GM12878 (cell line): ENCODE results near the gene LDB2. TPM values are rescaled to one million over a fixed set of nuclear protein-coding genes. Genes with fewer than 3 reads are reported as not detected.
"Not testable (repeated sequence)": the region's sequence is repeated elsewhere in the genome, so short reads cannot be mapped to it uniquely, and the experiment has no call there.

Experiments
- ATAC-seq: fragments of 200-7000 bp; cut with Tn5 transposase; 3 replicates; pipeline ENCODE4 v1.9.1; 2020; ENCODE audit warnings: mild to moderate bottlenecking, moderate library complexity
- BruUV-seq: library from RNA; stranded (reverse); fragments of 400-500 nt; replicated peaks from 2 replicates; lab custom pipeline; 2021; lab: Mats Ljungman, UMichigan
- CTCF ChIA-PET: fragments of 300-600 bp; sonication (Branson Sonifier 250); formaldehyde crosslinking; extraction: SDS; loops from one replicate; lab custom pipeline; 2021; ENCODE audit warnings: inconsistent platforms; lab: Yijun Ruan, JAX
- POLR2A ChIA-PET: fragments of 350-600 bp; formaldehyde crosslinking; extraction: SDS; loops from one replicate; lab custom pipeline; 2021; ENCODE audit warnings: inconsistent platforms; lab: Charles Lee
- RAD21 ChIA-PET: fragments of 300-600 bp; sonication (Branson Sonifier 250); formaldehyde crosslinking; loops from one replicate; lab custom pipeline; 2023; ENCODE audit warnings: antibody characterized with exemption; ENCODE audit not compliant: unreplicated experiment; lab: Charles Lee
- SMC1A ChIA-PET: fragments of 300-600 bp; sonication (Branson Sonifier 250); formaldehyde crosslinking; loops from one replicate; lab custom pipeline; 2023; ENCODE audit not compliant: unreplicated experiment, uncharacterized antibody; lab: Charles Lee
- DNase-seq: peaks from one replicate; pipeline ENCODE4 v3.0.0-alpha.2; 2011; ENCODE audit warnings: low read depth, low spot score
- FAIRE-seq: peaks from 3 replicates; lab custom pipeline; 2011; peaks lifted over from hg19 to GRCh38; lab: Jason Lieb, UNC
- H2AFZ ChIP-seq: 2 replicates; pipeline ENCODE4 v1.6.0; 2011; ENCODE audit warnings: low read depth, low read length, control low read depth; ENCODE audit not compliant: control insufficient read depth
- H3K27ac ChIP-seq: 2 replicates; pipeline ENCODE4 v1.5.1; 2011; ENCODE audit warnings: control low read depth; ENCODE audit not compliant: control insufficient read depth, insufficient read depth
- H3K27me3 ChIP-seq, 2 experiments: replicated peaks in 1 of 2; 2 replicates each; pipeline versions ENCODE4 v1.6.0 to v1.6.1; 2011; ENCODE audit warnings: low read length in 1 of 2; ENCODE audit not compliant: control insufficient read depth in 2 of 2, insufficient read depth in 2 of 2
- H3K36me3 ChIP-seq, 2 experiments: 2 replicates each; pipeline ENCODE4 v1.5.1; 2011; ENCODE audit warnings: low read length in 1 of 2; ENCODE audit not compliant: control insufficient read depth in 2 of 2, insufficient read depth in 2 of 2
- H3K4me1 ChIP-seq: 2 replicates; pipeline ENCODE4 v1.6.1; 2011; ENCODE audit warnings: mild to moderate bottlenecking, low read length, moderate library complexity, mixed read lengths; ENCODE audit not compliant: control insufficient read depth, insufficient read depth
- H3K4me2 ChIP-seq: 2 replicates; pipeline ENCODE4 v1.6.0; 2011; ENCODE audit warnings: control low read depth; ENCODE audit not compliant: control insufficient read depth, insufficient read depth
- H3K4me3 ChIP-seq: fragments of 200-600 bp; sonication (generic); 2 replicates; pipeline ENCODE4 v1.5.1; 2016
- H3K79me2 ChIP-seq: 2 replicates; pipeline ENCODE4 v1.6.0; 2011; ENCODE audit warnings: low read length; ENCODE audit not compliant: control insufficient read depth, insufficient read depth
- H3K9ac ChIP-seq: 2 replicates; pipeline ENCODE4 v1.8.0; 2011; ENCODE audit warnings: low read length, control low read depth, mixed read lengths; ENCODE audit not compliant: control insufficient read depth, insufficient read depth
- H3K9me3 ChIP-seq: replicated peaks from 3 replicates; pipeline ENCODE4 v1.5.1; 2011; ENCODE audit warnings: mild to moderate bottlenecking, low read length; ENCODE audit not compliant: control insufficient read depth, insufficient read depth
- H4K20me1 ChIP-seq: 2 replicates; pipeline ENCODE4 v1.6.0; 2011; ENCODE audit not compliant: control insufficient read depth, insufficient read depth
- ATF7 ChIP-seq: fragments of 450-650 bp; IDR thresholded peaks from 2 replicates; pipeline ENCODE4 v1.6.1; 2016; ENCODE audit warnings: low read depth, mild to moderate bottlenecking
- CHD2 ChIP-seq: IDR thresholded peaks from 2 replicates; pipeline ENCODE4 v1.6.1; 2011; ENCODE audit warnings: low read depth, low read length, improper control_type of control experiment, borderline replicate concordance
- CREM ChIP-seq: IDR thresholded peaks from 2 replicates; pipeline ENCODE4 v1.6.1; 2014; ENCODE audit warnings: antibody characterized with exemption, low read depth
- HDAC2 ChIP-seq: fragments of 200-600 bp; sonication (generic); IDR thresholded peaks from 2 replicates; pipeline ENCODE4 v1.6.1; 2017
- KAT2A ChIP-seq: conservative IDR thresholded peaks from 2 replicates; pipeline ENCODE4 v1.6.1; 2011; ENCODE audit warnings: low read depth, low read length; ENCODE audit not compliant: control insufficient read depth
- MEF2A ChIP-seq: IDR thresholded peaks from 2 replicates; pipeline ENCODE4 v1.6.1; 2011; ENCODE audit warnings: low read depth, mild to moderate bottlenecking, low read length, moderate library complexity; ENCODE audit not compliant: insufficient read depth
- PML ChIP-seq: IDR thresholded peaks from 2 replicates; pipeline ENCODE4 v1.6.1; 2012; ENCODE audit warnings: low read length, inconsistent platforms
- POU2F2 ChIP-seq: IDR thresholded peaks from 3 replicates; pipeline ENCODE4 v1.6.1; 2011; ENCODE audit warnings: low read depth, mild to moderate bottlenecking, low read length, borderline replicate concordance
- ZNF622 ChIP-seq: fragments of 450-650 bp; IDR thresholded peaks from 2 replicates; pipeline ENCODE4 v1.6.1; 2017; ENCODE audit warnings: mild to moderate bottlenecking, inconsistent platforms
- WGBS: methylation state at CpG from one replicate; pipeline ENCODE4 v1.1.6; 2016; ENCODE audit warnings: low lambda C conversion rate; ENCODE audit not compliant: insufficient replicate concordance, insufficient coverage; ENCODE audit errors: missing lambda C conversion rate; 5-methylcytosine and 5-hydroxymethylcytosine counted together
- in situ Hi-C: fragments of 300-500 bp; cut with MboI; formaldehyde crosslinking; loops from 9 replicates; pipeline ENCODE4 v1.14.3; 2018; ENCODE audit warnings: mixed read lengths
- intact Hi-C: fragments of 100-400 bp; cut with micrococcal nuclease; formaldehyde crosslinking; loops from one replicate; pipeline ENCODE4 v1.14.2; 2022; ENCODE audit not compliant: unreplicated experiment
- polyA plus RNA-seq, 11 experiments: library from polyadenylated mRNA; depleted of rRNA in 4 of 11; unstranded in 6 of 11; stranded (reverse) in 5 of 11; fragments of >200 nt; fragmentation: Nextera tagmentation in 4 of 11; fragmentation: Illumina TruSeq in 1 of 11; extraction: Ambion mirVana in 4 of 11; extraction: Trizol in 1 of 11; gene quantifications; 1 replicate in 1 of 11; 2 replicates in 10 of 11; pipeline versions ENCODE4 v1.2.1 to v1.2.3, GENCODE V29; 2011 to 2016; ENCODE audit warnings: inconsistent platforms in 2 of 11, missing spikeins in 2 of 11, low read depth in 1 of 11
- total RNA-seq, 4 experiments: library from RNA; depleted of rRNA in 3 of 4; stranded (reverse); fragments of >200 nt in 3 of 4; fragmentation: Illumina TruSeq in 1 of 4; extraction: Trizol in 1 of 4; gene quantifications; 2 replicates each; pipeline versions ENCODE4 v1.2.1 to v1.2.3, GENCODE V29; 2013 to 2021
- TF ChIP-seq, protein P1 (sequence below): IDR thresholded peaks from 2 replicates; pipeline ENCODE4 v1.6.1; 2012; ENCODE audit warnings: low read depth, low read length, improper control_type of control experiment
- TF ChIP-seq, protein P2 (sequence below): IDR thresholded peaks from 2 replicates; pipeline ENCODE4 v1.6.1; 2012; ENCODE audit warnings: low read length, inconsistent platforms

Gene LDB2
- total and polyA plus RNA-seq, 10 of the 15 experiments (the other 5 are each of a cell fraction or from before 2014, with no cell fraction given): 0.15 TPM; not detected in 9

DNA sequence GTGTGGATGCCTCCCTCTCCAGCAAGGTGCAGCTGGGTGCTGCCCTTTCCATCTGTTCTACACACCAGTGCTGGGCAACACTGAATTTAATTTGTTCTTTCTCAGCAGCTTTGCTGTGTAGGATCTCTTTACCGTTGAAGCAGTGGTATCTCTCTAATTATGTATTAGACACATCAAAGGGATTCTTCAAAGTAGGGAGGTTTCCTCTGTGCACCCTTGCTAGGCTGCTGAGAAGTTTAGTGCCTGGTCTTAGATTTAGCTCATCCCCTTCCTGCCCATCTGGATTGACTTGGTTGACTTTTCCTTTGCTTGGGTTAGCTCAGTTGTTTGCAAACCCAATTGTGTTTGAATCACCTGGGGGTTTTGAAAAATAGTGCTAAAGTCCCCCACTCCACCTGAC is 27.8 kb upstream of the LDB2 start:
- RAD21 ChIA-PET: no interaction called here
- WGBS: 15% methylated on average over 1 of the region's 1 CpG
- no peak for TF ChIP-seq PML
- no peak for TF ChIP-seq CHD2
- no peak for TF ChIP-seq POU2F2
- TF ChIP-seq, protein P1, sequence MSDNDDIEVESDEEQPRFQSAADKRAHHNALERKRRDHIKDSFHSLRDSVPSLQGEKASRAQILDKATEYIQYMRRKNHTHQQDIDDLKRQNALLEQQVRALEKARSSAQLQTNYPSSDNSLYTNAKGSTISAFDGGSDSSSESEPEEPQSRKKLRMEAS: no peak
- TF ChIP-seq ZNF622: no peak
- no peak for TF ChIP-seq KAT2A
- no peak for TF ChIP-seq CREM
- TF ChIP-seq HDAC2: no peak
- no peak for TF ChIP-seq ATF7
- TF ChIP-seq MEF2A: no peak
- TF ChIP-seq, protein P2, sequence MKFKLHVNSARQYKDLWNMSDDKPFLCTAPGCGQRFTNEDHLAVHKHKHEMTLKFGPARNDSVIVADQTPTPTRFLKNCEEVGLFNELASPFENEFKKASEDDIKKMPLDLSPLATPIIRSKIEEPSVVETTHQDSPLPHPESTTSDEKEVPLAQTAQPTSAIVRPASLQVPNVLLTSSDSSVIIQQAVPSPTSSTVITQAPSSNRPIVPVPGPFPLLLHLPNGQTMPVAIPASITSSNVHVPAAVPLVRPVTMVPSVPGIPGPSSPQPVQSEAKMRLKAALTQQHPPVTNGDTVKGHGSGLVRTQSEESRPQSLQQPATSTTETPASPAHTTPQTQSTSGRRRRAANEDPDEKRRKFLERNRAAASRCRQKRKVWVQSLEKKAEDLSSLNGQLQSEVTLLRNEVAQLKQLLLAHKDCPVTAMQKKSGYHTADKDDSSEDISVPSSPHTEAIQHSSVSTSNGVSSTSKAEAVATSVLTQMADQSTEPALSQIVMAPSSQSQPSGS: no peak
- ATAC-seq: no peak
- H3K4me3 ChIP-seq: no peak overlapping the region
- FAIRE-seq: no peak
- H2AFZ ChIP-seq: no peak overlapping the region
- CTCF ChIA-PET: interaction anchor here (0.6 to 1.8 kb wide), 3 partner anchors 10 to 199 kb away, joined by 3 to 8 read pairs (median 3); no protein-coding TSS in a partner anchor
- no peaks in the 10 kb centered on the region for H3K4me1 ChIP-seq
- H3K36me3 ChIP-seq: no peaks in the 10 kb centered on the region
- H3K9ac ChIP-seq: no peak overlapping the region
- SMC1A ChIA-PET: interaction anchor here (1.7 kb wide), 1 partner anchor 10 kb away, joined by 5 read pairs; no protein-coding TSS in a partner anchor
- in situ Hi-C loops (no loop called here), intact Hi-C loops (no loop called here)
- H3K79me2 ChIP-seq: no peaks in the 10 kb centered on the region
- no peak overlapping the region for H3K4me2 ChIP-seq
- H3K27ac ChIP-seq: no peak overlapping the region
- no peaks in the 10 kb centered on the region for H3K9me3 ChIP-seq
- H4K20me1 ChIP-seq: no peaks in the 10 kb centered on the region
- POLR2A ChIA-PET: interaction anchor here (0.6 kb wide), 1 partner anchor 661 kb away, joined by 4 read pairs; no protein-coding TSS in a partner anchor
- DNase-seq: no peak
- no peaks in the 10 kb centered on the region for H3K27me3 ChIP-seq
- no TSS peak for BruUV-seq

DNA sequence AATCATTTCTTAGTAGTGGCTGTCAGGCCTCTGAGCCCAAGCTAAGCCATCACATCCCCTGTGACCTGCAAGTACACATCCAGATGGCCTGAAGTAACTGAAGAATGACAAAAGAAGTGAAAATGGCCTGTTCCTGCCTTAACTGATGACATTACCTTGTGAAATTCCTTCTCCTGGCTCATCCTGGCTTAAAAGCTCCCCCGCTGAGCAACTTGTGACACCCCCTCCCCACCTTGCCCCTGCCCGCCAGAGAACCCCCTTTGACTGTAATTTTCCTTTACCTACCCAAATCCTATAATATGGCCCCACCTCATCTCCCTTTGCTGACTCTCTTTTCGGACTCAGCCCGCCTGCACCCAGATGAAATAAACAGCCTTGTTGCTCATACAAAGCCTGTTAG is 20.3 kb upstream of the LDB2 start:
- H2AFZ ChIP-seq, SMC1A ChIA-PET, H3K79me2 ChIP-seq, RAD21 ChIA-PET, H3K4me3 ChIP-seq, DNase-seq, H3K4me1 ChIP-seq, H3K4me2 ChIP-seq, H3K9ac ChIP-seq, H3K27me3 ChIP-seq, ATAC-seq, FAIRE-seq, H3K9me3 ChIP-seq, POLR2A ChIA-PET, H3K27ac ChIP-seq, BruUV-seq, H3K36me3 ChIP-seq, H4K20me1 ChIP-seq: not testable (repeated sequence)
- CTCF ChIA-PET: interaction anchor here (0.7 to 1.1 kb wide), 2 partner anchors 26 to 120 kb away, joined by 3 to 4 read pairs; no protein-coding TSS in a partner anchor
- intact Hi-C loops: loop anchor here (5.0 to 10.0 kb wide), 3 partner anchors 206 to 631 kb away; no protein-coding TSS in a partner anchor
- in situ Hi-C loops: loop anchor here (10.0 kb wide), 1 partner anchor 406 kb away; no protein-coding TSS in a partner anchor
- WGBS: 44% methylated on average over 4 of the region's 4 CpGs
